GM12878 (cell line): ENCODE results near the gene TLL2. TPM values are rescaled to one million over a fixed set of nuclear protein-coding genes. Genes with fewer than 3 reads are reported as not detected.

Source experiments
- ATAC-seq: fragments of 200-7000 bp; cut with Tn5 transposase; 3 replicates; pipeline ENCODE4 v1.9.1; 2020; ENCODE audit warnings: mild to moderate bottlenecking, moderate library complexity
- BruUV-seq: library from RNA; stranded (reverse); fragments of 400-500 nt; replicated peaks from 2 replicates; lab custom pipeline; 2021; lab: Mats Ljungman, UMichigan
- CTCF ChIA-PET: fragments of 300-600 bp; sonication (Branson Sonifier 250); formaldehyde crosslinking; extraction: SDS; loops from one replicate; lab custom pipeline; 2021; ENCODE audit warnings: inconsistent platforms; lab: Yijun Ruan, JAX
- POLR2A ChIA-PET: fragments of 350-600 bp; formaldehyde crosslinking; extraction: SDS; loops from one replicate; lab custom pipeline; 2021; ENCODE audit warnings: inconsistent platforms; lab: Charles Lee
- RAD21 ChIA-PET: fragments of 300-600 bp; sonication (Branson Sonifier 250); formaldehyde crosslinking; loops from one replicate; lab custom pipeline; 2023; ENCODE audit warnings: antibody characterized with exemption; ENCODE audit not compliant: unreplicated experiment; lab: Charles Lee
- SMC1A ChIA-PET: fragments of 300-600 bp; sonication (Branson Sonifier 250); formaldehyde crosslinking; loops from one replicate; lab custom pipeline; 2023; ENCODE audit not compliant: unreplicated experiment, uncharacterized antibody; lab: Charles Lee
- DNase-seq: peaks from one replicate; pipeline ENCODE4 v3.0.0-alpha.2; 2011; ENCODE audit warnings: low read depth, low spot score
- FAIRE-seq: peaks from 3 replicates; lab custom pipeline; 2011; peaks lifted over from hg19 to GRCh38; lab: Jason Lieb, UNC
- H2AFZ ChIP-seq: 2 replicates; pipeline ENCODE4 v1.6.0; 2011; ENCODE audit warnings: low read depth, low read length, control low read depth; ENCODE audit not compliant: control insufficient read depth
- H3K27ac ChIP-seq: 2 replicates; pipeline ENCODE4 v1.5.1; 2011; ENCODE audit warnings: control low read depth; ENCODE audit not compliant: control insufficient read depth, insufficient read depth
- H3K27me3 ChIP-seq, 2 experiments: replicated peaks in 1 of 2; 2 replicates each; pipeline versions ENCODE4 v1.6.0 to v1.6.1; 2011; ENCODE audit warnings: low read length in 1 of 2; ENCODE audit not compliant: control insufficient read depth in 2 of 2, insufficient read depth in 2 of 2
- H3K36me3 ChIP-seq, 2 experiments: 2 replicates each; pipeline ENCODE4 v1.5.1; 2011; ENCODE audit warnings: low read length in 1 of 2; ENCODE audit not compliant: control insufficient read depth in 2 of 2, insufficient read depth in 2 of 2
- H3K4me1 ChIP-seq: 2 replicates; pipeline ENCODE4 v1.6.1; 2011; ENCODE audit warnings: mild to moderate bottlenecking, low read length, moderate library complexity, mixed read lengths; ENCODE audit not compliant: control insufficient read depth, insufficient read depth
- H3K4me2 ChIP-seq: 2 replicates; pipeline ENCODE4 v1.6.0; 2011; ENCODE audit warnings: control low read depth; ENCODE audit not compliant: control insufficient read depth, insufficient read depth
- H3K4me3 ChIP-seq: fragments of 200-600 bp; sonication (generic); 2 replicates; pipeline ENCODE4 v1.5.1; 2016
- H3K79me2 ChIP-seq: 2 replicates; pipeline ENCODE4 v1.6.0; 2011; ENCODE audit warnings: low read length; ENCODE audit not compliant: control insufficient read depth, insufficient read depth
- H3K9ac ChIP-seq: 2 replicates; pipeline ENCODE4 v1.8.0; 2011; ENCODE audit warnings: low read length, control low read depth, mixed read lengths; ENCODE audit not compliant: control insufficient read depth, insufficient read depth
- H3K9me3 ChIP-seq: replicated peaks from 3 replicates; pipeline ENCODE4 v1.5.1; 2011; ENCODE audit warnings: mild to moderate bottlenecking, low read length; ENCODE audit not compliant: control insufficient read depth, insufficient read depth
- H4K20me1 ChIP-seq: 2 replicates; pipeline ENCODE4 v1.6.0; 2011; ENCODE audit not compliant: control insufficient read depth, insufficient read depth
- CHD4 ChIP-seq: fragments of 200-600 bp; sonication (generic); IDR thresholded peaks from 2 replicates; pipeline ENCODE4 v1.6.1; 2016; ENCODE audit warnings: mild to moderate bottlenecking
- HDGF ChIP-seq: fragments of 450-650 bp; IDR thresholded peaks from 2 replicates; pipeline ENCODE4 v1.6.1; 2016; ENCODE audit warnings: antibody characterized with exemption
- IKZF1 ChIP-seq: fragments of 450-650 bp; conservative IDR thresholded peaks from 2 replicates; pipeline ENCODE4 v1.6.1; 2017; ENCODE audit warnings: antibody characterized with exemption, mild to moderate bottlenecking
- IRF4 ChIP-seq: IDR thresholded peaks from 2 replicates; pipeline ENCODE4 v1.6.1; 2011; ENCODE audit warnings: low read depth, low read length
- JUNB ChIP-seq: IDR thresholded peaks from 2 replicates; pipeline ENCODE4 v1.6.1; 2016; ENCODE audit warnings: antibody characterized with exemption, mild to moderate bottlenecking
- MAX ChIP-seq: IDR thresholded peaks from 2 replicates; pipeline ENCODE4 v1.6.1; 2012; ENCODE audit warnings: low read depth, low read length, improper control_type of control experiment
- NFXL1 ChIP-seq: fragments of 450-650 bp; IDR thresholded peaks from 2 replicates; pipeline ENCODE4 v1.6.1; 2017; ENCODE audit warnings: antibody characterized with exemption, mild to moderate bottlenecking, borderline replicate concordance
- SRF ChIP-seq, 2 experiments: IDR thresholded peaks; 2 replicates each; pipeline ENCODE4 v1.6.1; 2011; ENCODE audit warnings: low read depth in 2 of 2, low read length in 2 of 2, mild to moderate bottlenecking in 1 of 2, moderate library complexity in 1 of 2
- SUZ12 ChIP-seq: fragments of 200-600 bp; sonication (generic); IDR thresholded peaks from one replicate; pipeline ENCODE4 v1.6.1; 2018; ENCODE audit warnings: antibody characterized with exemption, mild to moderate bottlenecking; ENCODE audit not compliant: unreplicated experiment
- TAF1 ChIP-seq: IDR thresholded peaks from 2 replicates; pipeline ENCODE4 v1.6.1; 2011; ENCODE audit warnings: mild to moderate bottlenecking, low read depth, low read length, borderline replicate concordance
- TBL1XR1 ChIP-seq: IDR thresholded peaks from 2 replicates; pipeline ENCODE4 v1.6.1; 2012; ENCODE audit warnings: low read depth, low read length, improper control_type of control experiment
- ZNF274 ChIP-seq: IDR thresholded peaks from one replicate; pipeline ENCODE4 v1.8.0; 2011; ENCODE audit not compliant: insufficient read length, insufficient read depth
- ZNF592 ChIP-seq: fragments of 450-650 bp; IDR thresholded peaks from 2 replicates; pipeline ENCODE4 v1.6.1; 2017; ENCODE audit warnings: mild to moderate bottlenecking, moderate library complexity
- WGBS: methylation state at CpG from one replicate; pipeline ENCODE4 v1.1.6; 2016; ENCODE audit warnings: low lambda C conversion rate; ENCODE audit not compliant: insufficient replicate concordance, insufficient coverage; ENCODE audit errors: missing lambda C conversion rate; 5-methylcytosine and 5-hydroxymethylcytosine counted together
- in situ Hi-C: fragments of 300-500 bp; cut with MboI; formaldehyde crosslinking; loops from 9 replicates; pipeline ENCODE4 v1.14.3; 2018; ENCODE audit warnings: mixed read lengths
- intact Hi-C: fragments of 100-400 bp; cut with micrococcal nuclease; formaldehyde crosslinking; loops from one replicate; pipeline ENCODE4 v1.14.2; 2022; ENCODE audit not compliant: unreplicated experiment
- polyA plus RNA-seq, 11 experiments: library from polyadenylated mRNA; depleted of rRNA in 4 of 11; unstranded in 6 of 11; stranded (reverse) in 5 of 11; fragments of >200 nt; fragmentation: Nextera tagmentation in 4 of 11; fragmentation: Illumina TruSeq in 1 of 11; extraction: Ambion mirVana in 4 of 11; extraction: Trizol in 1 of 11; gene quantifications; 1 replicate in 1 of 11; 2 replicates in 10 of 11; pipeline versions ENCODE4 v1.2.1 to v1.2.3, GENCODE V29; 2011 to 2016; ENCODE audit warnings: inconsistent platforms in 2 of 11, missing spikeins in 2 of 11, low read depth in 1 of 11
- total RNA-seq, 4 experiments: library from RNA; depleted of rRNA in 3 of 4; stranded (reverse); fragments of >200 nt in 3 of 4; fragmentation: Illumina TruSeq in 1 of 4; extraction: Trizol in 1 of 4; gene quantifications; 2 replicates each; pipeline versions ENCODE4 v1.2.1 to v1.2.3, GENCODE V29; 2013 to 2021

TLL2 gene
- total and polyA plus RNA-seq, 10 of the 15 experiments (the other 5 are each of a cell fraction or from before 2014, with no cell fraction given), result 0.02 to 2.1 (median 0.52) TPM

GRCh38 chr10:96456296-96456840 is 57.4 kb downstream of the TLL2 start:
- no TSS peak for BruUV-seq
- Histone ChIP-seq H2AFZ (no peak overlapping the region), H3K36me3 (no peaks in the 10 kb centered on the region), H3K27me3 (no peaks in the 10 kb centered on the region), H3K4me1 (no peaks in the 10 kb centered on the region), H3K27ac (no peak overlapping the region), H3K9me3 (no peaks in the 10 kb centered on the region; the same call in 2 of the 3 replicates), H3K9ac (no peak overlapping the region), H4K20me1 (no peaks in the 10 kb centered on the region), H3K4me2 (no peak overlapping the region), H3K79me2 (no peaks in the 10 kb centered on the region), H3K4me3 (no peak overlapping the region)
- no peak for DNase-seq
- intact Hi-C loops, result no loop called here
- no peak for ATAC-seq
- SMC1A ChIA-PET, result interaction anchor here (1.5 kb wide), 1 partner anchor 8 kb away, joined by 3 read pairs; no protein-coding TSS in a partner anchor
- POLR2A ChIA-PET, result no interaction called here
- in situ Hi-C loops, result no loop called here
- TF ChIP-seq JUNB, result no peak
- CTCF ChIA-PET, result interaction anchor here (1.0 to 1.2 kb wide), 2 partner anchors 12 to 54 kb away, joined by 3 read pairs; no protein-coding TSS in a partner anchor
- RAD21 ChIA-PET, result no interaction called here
- WGBS, result 30% methylated on average over 5 of the region's 5 CpGs
- no peak for FAIRE-seq

- no peak overlapping the region for H3K9ac ChIP-seq
- ChIA-PET CTCF (no interaction called here), RAD21 (no interaction called here), POLR2A (no interaction called here), SMC1A (no interaction called here)
- intact Hi-C loops, result no loop called here
- ATAC-seq (no peak), DNase-seq (no peak), FAIRE-seq (no peak)
- H3K9me3 ChIP-seq, result no peaks in the 10 kb centered on the region
- no peak for TF ChIP-seq CHD4
- no peak for TF ChIP-seq MAX
- TF ChIP-seq SUZ12, result no peak
- no peak for TF ChIP-seq TBL1XR1
- TF ChIP-seq SRF (IDR thresholded peaks at IDR 0.05; ENCODE audit: low read depth in 2 of 2, low read length in 2 of 2), result no peak
- TF ChIP-seq ZNF274, result no peak
- TF ChIP-seq HDGF, result no peak
- no peak for TF ChIP-seq TAF1
- no peak for TF ChIP-seq IRF4
- no peak for TF ChIP-seq ZNF592
- TF ChIP-seq NFXL1, result no peak
- TF ChIP-seq IKZF1, result no peak
- H3K27ac ChIP-seq, result no peak overlapping the region
- no TSS peak for BruUV-seq
- no peaks in the 10 kb centered on the region for H4K20me1 ChIP-seq
- H3K4me3 ChIP-seq, result no peak overlapping the region
- no peak overlapping the region for H3K4me2 ChIP-seq
- no peak overlapping the region for H2AFZ ChIP-seq
- H3K27me3 ChIP-seq, result no peaks in the 10 kb centered on the region
- H3K79me2 ChIP-seq, result no peaks in the 10 kb centered on the region
- in situ Hi-C loops, result no loop called here
- no peaks in the 10 kb centered on the region for H3K36me3 ChIP-seq
- H3K4me1 ChIP-seq, result no peaks in the 10 kb centered on the region
- WGBS, result 49% methylated on average over 3 of the region's 3 CpGs
These were observed 59.7 kb downstream of the TLL2 start for GRCh38 chr10:96453856-96454583.
